PFSK-1 (cell line): ENCODE results near the gene ABHD4.

Experiments used
- SIN3A ChIP-seq: IDR thresholded peaks from 2 replicates; pipeline ENCODE4 v1.6.1; 2012; ENCODE audit warnings: mild to moderate bottlenecking, low read length, moderate library complexity, borderline replicate concordance; ENCODE audit not compliant: insufficient read depth
- TAF1 ChIP-seq: IDR thresholded peaks from 2 replicates; pipeline ENCODE4 v1.6.1; 2012; ENCODE audit warnings: low read length, control low read depth, borderline replicate concordance; ENCODE audit not compliant: insufficient read depth

DNA sequence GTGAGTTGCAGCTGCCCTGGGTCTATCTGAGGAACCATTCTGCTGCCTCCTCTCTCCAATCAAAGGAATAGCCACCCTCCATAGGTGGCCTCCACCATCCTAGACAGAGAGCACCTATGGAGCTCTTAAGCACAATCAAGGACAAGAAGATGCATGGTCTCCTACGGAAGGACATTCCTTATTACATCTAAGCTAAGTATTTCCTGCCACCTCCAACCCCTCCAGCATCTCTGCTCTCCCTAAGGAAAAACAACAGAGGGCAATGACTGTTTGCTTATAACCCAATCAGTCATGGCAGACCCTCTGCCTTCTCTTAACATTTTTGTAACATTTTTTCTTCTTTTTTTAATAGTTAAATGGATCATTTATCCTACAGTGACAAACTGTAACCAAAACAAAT lies 60.8 kb downstream of the ABHD4 start:
- TF ChIP-seq TAF1 (no peak), SIN3A (no peak)
